ENCODE results near the gene ERC2. TPM values are rescaled to one million over a fixed set of nuclear protein-coding genes. Genes with fewer than 3 reads are reported as not detected.

Gene ERC2
- total and polyA plus RNA-seq, 2 of the 8 experiments (the other 6 are each of a cell fraction or from before 2014, with no cell fraction given) = 16.4 to 22.8 TPM

GRCh38 chr3:55893045-55893664 is 575.1 kb downstream of the ERC2 start (continued):
- TF ChIP-seq CTCF (IDR thresholded peaks at IDR 0.05; ENCODE audit: control extremely low read depth in 1 of 3, insufficient read depth in 1 of 3, low read depth in 1 of 3, low read length in 3 of 3) (no peak), SIRT6 (IDR thresholded peaks at IDR 0.05; ENCODE audit: low read length) (no peak), TAF1 (IDR thresholded peaks at IDR 0.05; ENCODE audit: low read depth, low read length) (no peak), ZNF274 (IDR thresholded peaks at IDR 0.05; ENCODE audit: borderline replicate concordance, extremely low read depth, low read length) (no peak)

Measured in H1 (cell line).